Panc1 (cell line): ENCODE results near the gene KRTAP9-9. TPM values are rescaled to one million over a fixed set of nuclear protein-coding genes. Genes with fewer than 3 reads are reported as not detected.

ENCODE experiments used
- ATAC-seq: fragments of 200-7000 bp; cut with Tn5 transposase; 2 replicates; pipeline ENCODE4 v1.9.1; 2020; ENCODE audit warnings: mild to moderate bottlenecking, moderate library complexity
- BruUV-seq: library from RNA; stranded (reverse); fragments of 400-500 nt; replicated peaks from 2 replicates; lab custom pipeline; 2021; lab: Mats Ljungman, UMichigan
- CTCF ChIA-PET: fragments of 300-600 bp; sonication (Branson Sonifier 250); formaldehyde crosslinking; loops from one replicate; lab custom pipeline; 2022; ENCODE audit warnings: antibody characterized with exemption; lab: Charles Lee
- POLR2A ChIA-PET: fragments of 300-600 bp; sonication (Branson Sonifier 250); formaldehyde crosslinking; loops from one replicate; lab custom pipeline; 2022; ENCODE audit warnings: antibody characterized with exemption; lab: Charles Lee
- DNase-seq: peaks from one replicate; pipeline ENCODE4 v3.0.0-alpha.2; 2010; ENCODE audit warnings: low read depth, low spot score
- H3K27ac ChIP-seq: 2 replicates; pipeline ENCODE4 v1.5.1; 2011; ENCODE audit warnings: mild to moderate bottlenecking, low read length, inconsistent platforms
- H3K27me3 ChIP-seq: fragments of 200-500 bp; sonication (Bioruptor generic); 2 replicates; pipeline ENCODE4 v1.6.0; 2014; ENCODE audit warnings: low read length, inconsistent platforms; ENCODE audit not compliant: control insufficient read depth, insufficient read depth
- H3K36me3 ChIP-seq: fragments of 200-500 bp; sonication (Bioruptor generic); 2 replicates; pipeline ENCODE4 v1.5.1; 2014; ENCODE audit warnings: inconsistent platforms, mild to moderate bottlenecking, low read length, moderate library complexity; ENCODE audit not compliant: control insufficient read depth, insufficient read depth
- H3K4me1 ChIP-seq: 2 replicates; pipeline ENCODE4 v1.5.1; 2011; ENCODE audit warnings: inconsistent platforms, mild to moderate bottlenecking, low read length, moderate library complexity; ENCODE audit not compliant: control insufficient read depth, insufficient read depth
- H3K4me3 ChIP-seq, 2 experiments: 2 replicates each; pipeline ENCODE4 v1.5.1; 2011 to 2012; ENCODE audit warnings: low read depth in 2 of 2, low read length in 2 of 2, mild to moderate bottlenecking in 2 of 2, inconsistent platforms in 1 of 2, moderate library complexity in 1 of 2
- H3K9me3 ChIP-seq: fragments of 200-500 bp; sonication (Bioruptor generic); 2 replicates; pipeline ENCODE4 v1.5.1; 2014; ENCODE audit warnings: low read depth, mild to moderate bottlenecking, inconsistent platforms, low read length, moderate library complexity; ENCODE audit not compliant: control insufficient read depth, insufficient read depth
- CTCF ChIP-seq: fragments of 450-650 bp; IDR thresholded peaks from 2 replicates; pipeline ENCODE4 v1.5.1; 2017; ENCODE audit warnings: mild to moderate bottlenecking
- POLR2AphosphoS5 ChIP-seq: IDR thresholded peaks from 2 replicates; pipeline ENCODE4 v1.6.1; 2012; ENCODE audit warnings: mild to moderate bottlenecking, low read depth, low read length, moderate library complexity
- SIN3A ChIP-seq: IDR thresholded peaks from 2 replicates; pipeline ENCODE4 v1.6.1; 2012; ENCODE audit warnings: low read depth, mild to moderate bottlenecking, low read length, moderate library complexity, borderline replicate concordance; ENCODE audit not compliant: insufficient read depth
- TCF7L2 ChIP-seq: IDR thresholded peaks from 2 replicates; pipeline ENCODE4 v1.6.1; 2011; ENCODE audit warnings: mild to moderate bottlenecking, low read depth, low read length, inconsistent platforms
- in situ Hi-C: cut with HindIII; loops from 2 replicates; pipeline ENCODE4 v1.10.0; 2016; ENCODE audit warnings: low sequenced_read_pairs, low pct_unique_long_range_greater_than_20kb
- intact Hi-C: fragments of 100-400 bp; cut with micrococcal nuclease; formaldehyde crosslinking; loops from one replicate; pipeline ENCODE4 v1.10.0; 2022; ENCODE audit not compliant: unreplicated experiment
- total RNA-seq: library from RNA; stranded (reverse); gene quantifications from one replicate; pipeline ENCODE4 v1.2.1, GENCODE V29; 2021; ENCODE audit not compliant: unreplicated experiment
- TF ChIP-seq, protein P1 (sequence below), 2 experiments: IDR thresholded peaks; 2 replicates each; pipeline ENCODE4 v1.6.1; 2011 to 2012; ENCODE audit warnings: low read depth in 2 of 2, control low read depth in 1 of 2, low read length in 1 of 2, mild to moderate bottlenecking in 1 of 2, moderate library complexity in 1 of 2; ENCODE audit not compliant: insufficient read depth in 1 of 2

Gene KRTAP9-9
- total RNA-seq, 1 experiment from 2014 or later: not detected

- in situ Hi-C loops: no loop called here
- H3K4me3 ChIP-seq: no peak overlapping the region
- TF ChIP-seq SIN3A (no peak), CTCF (no peak), POLR2AphosphoS5 (no peak), TCF7L2 (no peak)
- TF ChIP-seq, protein P1, sequence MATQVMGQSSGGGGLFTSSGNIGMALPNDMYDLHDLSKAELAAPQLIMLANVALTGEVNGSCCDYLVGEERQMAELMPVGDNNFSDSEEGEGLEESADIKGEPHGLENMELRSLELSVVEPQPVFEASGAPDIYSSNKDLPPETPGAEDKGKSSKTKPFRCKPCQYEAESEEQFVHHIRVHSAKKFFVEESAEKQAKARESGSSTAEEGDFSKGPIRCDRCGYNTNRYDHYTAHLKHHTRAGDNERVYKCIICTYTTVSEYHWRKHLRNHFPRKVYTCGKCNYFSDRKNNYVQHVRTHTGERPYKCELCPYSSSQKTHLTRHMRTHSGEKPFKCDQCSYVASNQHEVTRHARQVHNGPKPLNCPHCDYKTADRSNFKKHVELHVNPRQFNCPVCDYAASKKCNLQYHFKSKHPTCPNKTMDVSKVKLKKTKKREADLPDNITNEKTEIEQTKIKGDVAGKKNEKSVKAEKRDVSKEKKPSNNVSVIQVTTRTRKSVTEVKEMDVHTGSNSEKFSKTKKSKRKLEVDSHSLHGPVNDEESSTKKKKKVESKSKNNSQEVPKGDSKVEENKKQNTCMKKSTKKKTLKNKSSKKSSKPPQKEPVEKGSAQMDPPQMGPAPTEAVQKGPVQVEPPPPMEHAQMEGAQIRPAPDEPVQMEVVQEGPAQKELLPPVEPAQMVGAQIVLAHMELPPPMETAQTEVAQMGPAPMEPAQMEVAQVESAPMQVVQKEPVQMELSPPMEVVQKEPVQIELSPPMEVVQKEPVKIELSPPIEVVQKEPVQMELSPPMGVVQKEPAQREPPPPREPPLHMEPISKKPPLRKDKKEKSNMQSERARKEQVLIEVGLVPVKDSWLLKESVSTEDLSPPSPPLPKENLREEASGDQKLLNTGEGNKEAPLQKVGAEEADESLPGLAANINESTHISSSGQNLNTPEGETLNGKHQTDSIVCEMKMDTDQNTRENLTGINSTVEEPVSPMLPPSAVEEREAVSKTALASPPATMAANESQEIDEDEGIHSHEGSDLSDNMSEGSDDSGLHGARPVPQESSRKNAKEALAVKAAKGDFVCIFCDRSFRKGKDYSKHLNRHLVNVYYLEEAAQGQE (IDR thresholded peaks at IDR 0.05; ENCODE audit: insufficient read depth in 1 of 2, low read depth in 2 of 2, low read length in 1 of 2): no peak
- H3K27ac ChIP-seq: no peak overlapping the region
- H3K9me3 ChIP-seq: no peaks in the 10 kb centered on the region
- CTCF ChIA-PET: no interaction called here
- DNase-seq: no peak
- ATAC-seq: peak; percentile 62
- H3K36me3 ChIP-seq: no peaks in the 10 kb centered on the region
- POLR2A ChIA-PET: no interaction called here
- BruUV-seq: no TSS peak
- H3K27me3 ChIP-seq: peaks cover 7% of the 10 kb centered on the region
- no peaks in the 10 kb centered on the region for H3K4me1 ChIP-seq
- intact Hi-C loops: no loop called here
Measured at GRCh38 chr17:41212524-41213169, 42.5 kb upstream of the KRTAP9-9 start.

GRCh38 chr17:41215681-41216080 lies 39.5 kb upstream of the KRTAP9-9 start:
- Histone ChIP-seq H3K36me3 (no peaks in the 10 kb centered on the region), H3K4me1 (no peaks in the 10 kb centered on the region), H3K27me3 (no peaks in the 10 kb centered on the region; the same call in 1 of the 2 replicates), H3K9me3 (no peaks in the 10 kb centered on the region), H3K27ac (no peak overlapping the region), H3K4me3 (no peak overlapping the region)
- ATAC-seq (no peak), DNase-seq (no peak)
- no TSS peak for BruUV-seq
- no peak for TF ChIP-seq SIN3A
- TF ChIP-seq TCF7L2: no peak
- TF ChIP-seq, protein P1 (IDR thresholded peaks at IDR 0.05; ENCODE audit: insufficient read depth in 1 of 2, low read depth in 2 of 2, low read length in 1 of 2): no peak
- no peak for TF ChIP-seq POLR2AphosphoS5
- TF ChIP-seq CTCF: no peak
- intact Hi-C loops (no loop called here), in situ Hi-C loops (no loop called here)
- ChIA-PET CTCF (no interaction called here), POLR2A (no interaction called here)
